Small intestine (tissue), 7 donors: ENCODE data around the gene DENND6A. TPM values are rescaled to one million over a fixed set of nuclear protein-coding genes. Genes with fewer than 3 reads are reported as not detected.

Experiments
- DNase-seq, 2 donors: peaks; one replicate each; pipeline versions ENCODE4 v3.0.0 to v3.0.0-alpha.2; 2013
- FAIRE-seq: peaks from 2 replicates; lab custom pipeline; 2012; peaks lifted over from hg19 to GRCh38; lab: Jason Lieb, UNC
- H3K27ac ChIP-seq, 3 donors: one replicate each; pipeline ENCODE4 v1.5.1; 2013; ENCODE audit warnings: low read length in 2 of 3, mild to moderate bottlenecking in 2 of 3, control low read depth in 1 of 3, inconsistent platforms in 1 of 3, low read depth in 1 of 3, moderate library complexity in 1 of 3
- H3K27me3 ChIP-seq, 3 donors: one replicate each; pipeline ENCODE4 v1.6.1; 2013; ENCODE audit warnings: low read length in 3 of 3, inconsistent platforms in 1 of 3; ENCODE audit not compliant: control insufficient read depth in 3 of 3, insufficient read depth in 3 of 3
- H3K36me3 ChIP-seq, 3 donors: one replicate each; pipeline ENCODE4 v1.6.1; 2013; ENCODE audit warnings: low read length in 3 of 3, inconsistent platforms in 1 of 3, low read depth in 1 of 3, mild to moderate bottlenecking in 1 of 3, moderate library complexity in 1 of 3; ENCODE audit not compliant: control insufficient read depth in 3 of 3, insufficient read depth in 2 of 3
- H3K4me1 ChIP-seq, 3 donors: one replicate each; pipeline ENCODE4 v1.6.1; 2013; ENCODE audit warnings: low read length in 2 of 3, inconsistent platforms in 1 of 3, low read depth in 1 of 3, mild to moderate bottlenecking in 1 of 3, moderate library complexity in 1 of 3; ENCODE audit not compliant: control insufficient read depth in 3 of 3, insufficient read depth in 2 of 3
- H3K4me3 ChIP-seq, 3 donors: one replicate each; pipeline ENCODE4 v1.5.1; 2013; ENCODE audit warnings: low read length in 3 of 3, control low read depth in 1 of 3, inconsistent platforms in 1 of 3, low read depth in 1 of 3, mild to moderate bottlenecking in 1 of 3, moderate library complexity in 1 of 3
- H3K9me3 ChIP-seq, 2 donors: one replicate each; pipeline ENCODE4 v1.6.1; 2013; ENCODE audit warnings: low read depth in 1 of 2, low read length in 1 of 2; ENCODE audit not compliant: control insufficient read depth in 2 of 2, insufficient read depth in 1 of 2
- WGBS, 3 donors: extraction: QIAGEN DNeasy Blood & Tissue Kit; methylation state at CpG; one replicate each; pipeline ENCODE4 v1.1.7; 2013; 5-methylcytosine and 5-hydroxymethylcytosine counted together
- polyA plus RNA-seq, 4 donors: library from polyadenylated mRNA; stranded (reverse) in 3 of 4; unstranded in 1 of 4; fragments of 200-250 nt in 3 of 4; fragments of 120-200 nt in 1 of 4; gene quantifications; one replicate each; pipeline versions ENCODE4 v1.2.1 to v1.2.3, GENCODE V29; 2013
- donor health status: healthy with polysubstance abuse.
- donor health status: control.
- donor health status: control.
- donor health status: Bipolar disorder and iron deficiency.
- donor health status: healthy.

Gene DENND6A
- polyA plus RNA-seq, 4 donors, result 6.9 to 17.6 (median 7.8) TPM

GRCh38 chr3:57729334-57730045, 36.6 kb upstream of the DENND6A start:
- no peaks in the 10 kb centered on the region for H3K36me3 ChIP-seq
- 89 to 94% (median 91%) methylated on average over 11 of the region's 11 CpGs for WGBS, 3 donors
- DNase-seq (no peak), FAIRE-seq (no peak)
- no peaks in the 10 kb centered on the region for H3K9me3 ChIP-seq
- no peak overlapping the region for H3K27ac ChIP-seq
- H3K4me3 ChIP-seq, result no peak overlapping the region
- no peaks in the 10 kb centered on the region for H3K4me1 ChIP-seq
- H3K27me3 ChIP-seq, result no peaks in the 10 kb centered on the region

- no peaks in the 10 kb centered on the region for H3K9me3 ChIP-seq
- DNase-seq (no peak), FAIRE-seq (no peak)
- no peak overlapping the region for H3K27ac ChIP-seq
- no peak overlapping the region for H3K4me3 ChIP-seq
- no peaks in the 10 kb centered on the region for H3K4me1 ChIP-seq
- WGBS, 3 donors, result 81 to 89% (median 85%) methylated on average over 5 of the region's 5 CpGs
- H3K36me3 ChIP-seq, result no peaks in the 10 kb centered on the region
- H3K27me3 ChIP-seq, result no peaks in the 10 kb centered on the region
These were observed 34.2 kb upstream of the DENND6A start for GRCh38 chr3:57727106-57727505.

- H3K4me1 ChIP-seq, result peaks cover 0 to 5% (median 0%) of the 10 kb centered on the region in 3 donors
- no peak for DNase-seq
- no peaks in the 10 kb centered on the region for H3K36me3 ChIP-seq
- H3K27me3 ChIP-seq, result no peaks in the 10 kb centered on the region
- H3K27ac ChIP-seq, result no peak overlapping the region
- FAIRE-seq, result no peak
- no peaks in the 10 kb centered on the region for H3K9me3 ChIP-seq
- H3K4me3 ChIP-seq, result no peak overlapping the region
These were observed 33.5 kb upstream of the DENND6A start for GRCh38 chr3:57726397-57726796.

GRCh38 chr3:57718118-57718517, 25.2 kb upstream of the DENND6A start:
- WGBS, 3 donors, result 68 to 83% (median 75%) methylated on average over 1 of the region's 1 CpG
- DNase-seq (no peak), FAIRE-seq (no peak)
- no peaks in the 10 kb centered on the region for H3K36me3 ChIP-seq
- no peak overlapping the region for H3K4me3 ChIP-seq
- no peak overlapping the region for H3K27ac ChIP-seq
- H3K27me3 ChIP-seq, result no peaks in the 10 kb centered on the region
- peaks cover 0 to 27% (median 0%) of the 10 kb centered on the region in 3 donors for H3K4me1 ChIP-seq
- H3K9me3 ChIP-seq, result no peaks in the 10 kb centered on the region

- WGBS, 3 donors, result 94 to 96% (median 95%) methylated on average over 6 of the region's 6 CpGs
- no peaks in the 10 kb centered on the region for H3K27me3 ChIP-seq
- H3K4me3 ChIP-seq, result no peak overlapping the region
- no peaks in the 10 kb centered on the region for H3K36me3 ChIP-seq
- DNase-seq, result no peak
- peaks cover 0 to 27% (median 0%) of the 10 kb centered on the region in 3 donors for H3K4me1 ChIP-seq
- no peaks in the 10 kb centered on the region for H3K9me3 ChIP-seq
- H3K27ac ChIP-seq, result no peak overlapping the region
- FAIRE-seq, result no peak
These were observed 24.5 kb upstream of the DENND6A start for GRCh38 chr3:57717205-57717868.

- WGBS, 3 donors, result 19 to 63% (median 36%) methylated on average over 4 of the region's 4 CpGs
- no peak for FAIRE-seq
- H3K27ac ChIP-seq, result peak overlapping the region in 1 of 3 donors; percentile 80
- H3K4me3 ChIP-seq, result no peak overlapping the region
- no peaks in the 10 kb centered on the region for H3K27me3 ChIP-seq
- H3K9me3 ChIP-seq, result no peaks in the 10 kb centered on the region
- H3K4me1 ChIP-seq, result peaks cover 0 to 17% (median 0%) of the 10 kb centered on the region in 3 donors
- DNase-seq, result peak in 1 of 2 donors; percentile 69
- H3K36me3 ChIP-seq, result no peaks in the 10 kb centered on the region
These were observed 22.8 kb upstream of the DENND6A start for GRCh38 chr3:57715686-57716085.

- Histone ChIP-seq H3K36me3 (no peaks in the 10 kb centered on the region), H3K4me1 (peaks cover 0 to 8% (median 0%) of the 10 kb centered on the region in 3 donors), H3K27ac (no peak overlapping the region), H3K4me3 (no peak overlapping the region), H3K27me3 (no peaks in the 10 kb centered on the region), H3K9me3 (no peaks in the 10 kb centered on the region)
- FAIRE-seq (no peak), DNase-seq (no peak)
- WGBS, 3 donors, result 6 to 13% (median 7%) methylated on average over 2 of the region's 2 CpGs
These were observed 16.7 kb upstream of the DENND6A start for GRCh38 chr3:57709559-57709958.

GRCh38 chr3:57709031-57709430, 16.2 kb upstream of the DENND6A start:
- no peaks in the 10 kb centered on the region for H3K9me3 ChIP-seq
- no peaks in the 10 kb centered on the region for H3K36me3 ChIP-seq
- DNase-seq (no peak), FAIRE-seq (no peak)
- H3K4me1 ChIP-seq, result peaks cover 0 to 8% (median 0%) of the 10 kb centered on the region in 3 donors
- 37 to 63% (median 56%) methylated on average over 2 of the region's 2 CpGs for WGBS, 3 donors
- H3K27me3 ChIP-seq, result no peaks in the 10 kb centered on the region
- no peak overlapping the region for H3K27ac ChIP-seq
- H3K4me3 ChIP-seq, result no peak overlapping the region
